Measurements from ENCODE around the gene KLF13.

The KLF13 gene

GRCh38 chr15:31402003-31402402 is 75.4 kb downstream of the KLF13 start:
- Histone ChIP-seq H3K4me1 (ENCODE audit: control insufficient read depth, insufficient read depth, low read length) (peaks cover 15% of the 10 kb centered on the region), H3K27ac (ENCODE audit: low read depth, low read length) (no peak overlapping the region), H3K4me3 (ENCODE audit: low read depth, low read length) (no peak overlapping the region), H3K9me3 (ENCODE audit: control insufficient read depth, insufficient read depth, low read length) (no peaks in the 10 kb centered on the region), H3K27me3 (ENCODE audit: control insufficient read depth, insufficient read depth, low read length) (no peaks in the 10 kb centered on the region), H3K9ac (ENCODE audit: low read depth, low read length) (no peak overlapping the region), H3K36me3 (ENCODE audit: control insufficient read depth, insufficient read depth, low read length) (no peaks in the 10 kb centered on the region)

GRCh38 chr15:31402511-31403056 is 75.9 kb downstream of the KLF13 start:
- no peak overlapping the region for H3K27ac ChIP-seq (ENCODE audit: low read depth, low read length)
- no peaks in the 10 kb centered on the region for H3K9me3 ChIP-seq (ENCODE audit: control insufficient read depth, insufficient read depth, low read length)
- no peaks in the 10 kb centered on the region for H3K27me3 ChIP-seq (ENCODE audit: control insufficient read depth, insufficient read depth, low read length)
- H3K36me3 ChIP-seq (ENCODE audit: control insufficient read depth, insufficient read depth, low read length), result no peaks in the 10 kb centered on the region
- no peak overlapping the region for H3K4me3 ChIP-seq (ENCODE audit: low read depth, low read length)
- no peak overlapping the region for H3K9ac ChIP-seq (ENCODE audit: low read depth, low read length)
- peaks cover 11% of the 10 kb centered on the region for H3K4me1 ChIP-seq (ENCODE audit: control insufficient read depth, insufficient read depth, low read length)

GRCh38 chr15:31403096-31403495 is 76.5 kb downstream of the KLF13 start:
- Histone ChIP-seq H3K36me3 (ENCODE audit: control insufficient read depth, insufficient read depth, low read length) (no peaks in the 10 kb centered on the region), H3K4me3 (ENCODE audit: low read depth, low read length) (no peak overlapping the region), H3K27ac (ENCODE audit: low read depth, low read length) (no peak overlapping the region), H3K27me3 (ENCODE audit: control insufficient read depth, insufficient read depth, low read length) (no peaks in the 10 kb centered on the region), H3K9me3 (ENCODE audit: control insufficient read depth, insufficient read depth, low read length) (no peaks in the 10 kb centered on the region), H3K9ac (ENCODE audit: low read depth, low read length) (no peak overlapping the region), H3K4me1 (ENCODE audit: control insufficient read depth, insufficient read depth, low read length) (peaks cover 6% of the 10 kb centered on the region)

GRCh38 chr15:31403606-31404005 is 77.0 kb downstream of the KLF13 start:
- Histone ChIP-seq H3K27ac (ENCODE audit: low read depth, low read length) (no peak overlapping the region), H3K4me1 (ENCODE audit: control insufficient read depth, insufficient read depth, low read length) (peaks cover under 1% of the 10 kb centered on the region; the same call in 1 of the 2 replicates), H3K9ac (ENCODE audit: low read depth, low read length) (no peak overlapping the region), H3K4me3 (ENCODE audit: low read depth, low read length) (no peak overlapping the region), H3K27me3 (ENCODE audit: control insufficient read depth, insufficient read depth, low read length) (no peaks in the 10 kb centered on the region), H3K9me3 (ENCODE audit: control insufficient read depth, insufficient read depth, low read length) (no peaks in the 10 kb centered on the region), H3K36me3 (ENCODE audit: control insufficient read depth, insufficient read depth, low read length) (no peaks in the 10 kb centered on the region)

- Histone ChIP-seq H3K27ac (ENCODE audit: low read depth, low read length) (no peak overlapping the region), H3K9me3 (ENCODE audit: control insufficient read depth, insufficient read depth, low read length) (no peaks in the 10 kb centered on the region), H3K9ac (ENCODE audit: low read depth, low read length) (no peak overlapping the region), H3K27me3 (ENCODE audit: control insufficient read depth, insufficient read depth, low read length) (no peaks in the 10 kb centered on the region), H3K36me3 (ENCODE audit: control insufficient read depth, insufficient read depth, low read length) (no peaks in the 10 kb centered on the region), H3K4me3 (ENCODE audit: low read depth, low read length) (no peak overlapping the region), H3K4me1 (ENCODE audit: control insufficient read depth, insufficient read depth, low read length) (no peaks in the 10 kb centered on the region)
Observed at GRCh38 chr15:31404345-31404744, 77.7 kb downstream of the KLF13 start.

- Histone ChIP-seq H3K36me3 (ENCODE audit: control insufficient read depth, insufficient read depth, low read length) (no peaks in the 10 kb centered on the region), H3K9me3 (ENCODE audit: control insufficient read depth, insufficient read depth, low read length) (no peaks in the 10 kb centered on the region), H3K27me3 (ENCODE audit: control insufficient read depth, insufficient read depth, low read length) (no peaks in the 10 kb centered on the region), H3K27ac (ENCODE audit: low read depth, low read length) (no peak overlapping the region), H3K9ac (ENCODE audit: low read depth, low read length) (no peak overlapping the region), H3K4me1 (ENCODE audit: control insufficient read depth, insufficient read depth, low read length) (no peaks in the 10 kb centered on the region), H3K4me3 (ENCODE audit: low read depth, low read length) (no peak overlapping the region)
Observed at GRCh38 chr15:31405200-31405920, 78.7 kb downstream of the KLF13 start.

GRCh38 chr15:31407376-31407775 is 80.7 kb downstream of the KLF13 start:
- Histone ChIP-seq H3K4me3 (ENCODE audit: low read depth, low read length) (no peak overlapping the region), H3K27ac (ENCODE audit: low read depth, low read length) (no peak overlapping the region), H3K9me3 (ENCODE audit: control insufficient read depth, insufficient read depth, low read length) (no peaks in the 10 kb centered on the region), H3K9ac (ENCODE audit: low read depth, low read length) (no peak overlapping the region), H3K36me3 (ENCODE audit: control insufficient read depth, insufficient read depth, low read length) (no peaks in the 10 kb centered on the region), H3K4me1 (ENCODE audit: control insufficient read depth, insufficient read depth, low read length) (no peaks in the 10 kb centered on the region), H3K27me3 (ENCODE audit: control insufficient read depth, insufficient read depth, low read length) (no peaks in the 10 kb centered on the region)

- H3K4me3 ChIP-seq (ENCODE audit: low read depth, low read length), result no peak overlapping the region
- H3K9me3 ChIP-seq (ENCODE audit: control insufficient read depth, insufficient read depth, low read length), result no peaks in the 10 kb centered on the region
- no peak overlapping the region for H3K9ac ChIP-seq (ENCODE audit: low read depth, low read length)
- H3K36me3 ChIP-seq (ENCODE audit: control insufficient read depth, insufficient read depth, low read length), result no peaks in the 10 kb centered on the region
- no peaks in the 10 kb centered on the region for H3K27me3 ChIP-seq (ENCODE audit: control insufficient read depth, insufficient read depth, low read length)
- no peak overlapping the region for H3K27ac ChIP-seq (ENCODE audit: low read depth, low read length)
- H3K4me1 ChIP-seq (ENCODE audit: control insufficient read depth, insufficient read depth, low read length), result no peaks in the 10 kb centered on the region
Observed at GRCh38 chr15:31407851-31408250, 81.2 kb downstream of the KLF13 start.

GRCh38 chr15:31408724-31409123 is 82.1 kb downstream of the KLF13 start:
- Histone ChIP-seq H3K9me3 (ENCODE audit: control insufficient read depth, insufficient read depth, low read length) (no peaks in the 10 kb centered on the region), H3K27ac (ENCODE audit: low read depth, low read length) (no peak overlapping the region), H3K4me3 (ENCODE audit: low read depth, low read length) (no peak overlapping the region), H3K27me3 (ENCODE audit: control insufficient read depth, insufficient read depth, low read length) (no peaks in the 10 kb centered on the region), H3K36me3 (ENCODE audit: control insufficient read depth, insufficient read depth, low read length) (no peaks in the 10 kb centered on the region), H3K9ac (ENCODE audit: low read depth, low read length) (no peak overlapping the region), H3K4me1 (ENCODE audit: control insufficient read depth, insufficient read depth, low read length) (no peaks in the 10 kb centered on the region)

- H3K36me3 ChIP-seq (ENCODE audit: control insufficient read depth, insufficient read depth, low read length), result no peaks in the 10 kb centered on the region
- no peak overlapping the region for H3K9ac ChIP-seq (ENCODE audit: low read depth, low read length)
- no peaks in the 10 kb centered on the region for H3K4me1 ChIP-seq (ENCODE audit: control insufficient read depth, insufficient read depth, low read length)
- no peak overlapping the region for H3K4me3 ChIP-seq (ENCODE audit: low read depth, low read length)
- no peaks in the 10 kb centered on the region for H3K9me3 ChIP-seq (ENCODE audit: control insufficient read depth, insufficient read depth, low read length)
- H3K27ac ChIP-seq (ENCODE audit: low read depth, low read length), result no peak overlapping the region
- H3K27me3 ChIP-seq (ENCODE audit: control insufficient read depth, insufficient read depth, low read length), result no peaks in the 10 kb centered on the region
Observed at GRCh38 chr15:31409171-31409570, 82.5 kb downstream of the KLF13 start.

- Histone ChIP-seq H3K4me1 (ENCODE audit: control insufficient read depth, insufficient read depth, low read length) (no peaks in the 10 kb centered on the region), H3K36me3 (ENCODE audit: control insufficient read depth, insufficient read depth, low read length) (no peaks in the 10 kb centered on the region), H3K9me3 (ENCODE audit: control insufficient read depth, insufficient read depth, low read length) (no peaks in the 10 kb centered on the region), H3K27me3 (ENCODE audit: control insufficient read depth, insufficient read depth, low read length) (no peaks in the 10 kb centered on the region), H3K4me3 (ENCODE audit: low read depth, low read length) (no peak overlapping the region), H3K27ac (ENCODE audit: low read depth, low read length) (no peak overlapping the region), H3K9ac (ENCODE audit: low read depth, low read length) (no peak overlapping the region)
Observed at GRCh38 chr15:31412824-31413223, 86.2 kb downstream of the KLF13 start.

All from HUES48 (cell line).